MCF 10A (cell line): ENCODE results near the gene CACNA1D. TPM values are rescaled to one million over a fixed set of nuclear protein-coding genes. Genes with fewer than 3 reads are reported as not detected.

ENCODE experiments used
- BruUV-seq: library from RNA; stranded (reverse); fragments of 400-500 nt; replicated peaks from 2 replicates; lab custom pipeline; 2021; lab: Mats Ljungman, UMichigan
- CTCF ChIA-PET: fragments of 300-600 bp; sonication (Branson Sonifier 250); formaldehyde crosslinking; extraction: SDS; loops from one replicate; lab custom pipeline; 2021; ENCODE audit warnings: antibody characterized with exemption, inconsistent platforms; lab: Yijun Ruan, JAX
- POLR2A ChIA-PET: fragments of 300-600, 350-650 bp; sonication (Branson Sonifier 250); formaldehyde crosslinking; extraction: SDS; loops from one replicate; lab custom pipeline; 2020; ENCODE audit warnings: antibody characterized with exemption, inconsistent platforms; lab: Yijun Ruan, JAX
- DNase-seq: peaks from one replicate; pipeline ENCODE4 v3.0.0-alpha.2; 2018; ENCODE audit not compliant: unreplicated experiment
- H3K27ac Mint-ChIP-seq: one replicate; pipeline ENCODE4 v1.8.0; 2022; ENCODE audit warnings: mild to moderate bottlenecking, low read depth, mixed read lengths; ENCODE audit not compliant: unreplicated experiment
- H3K27me3 Mint-ChIP-seq: one replicate; pipeline ENCODE4 v1.8.0; 2022; ENCODE audit warnings: mixed read lengths; ENCODE audit not compliant: insufficient read depth, unreplicated experiment
- H3K36me3 Mint-ChIP-seq: one replicate; pipeline ENCODE4 v1.8.0; 2022; ENCODE audit warnings: mild to moderate bottlenecking, moderate library complexity, mixed read lengths; ENCODE audit not compliant: insufficient read depth, unreplicated experiment
- H3K4me1 Mint-ChIP-seq: one replicate; pipeline ENCODE4 v1.8.0; 2022; ENCODE audit warnings: mixed read lengths; ENCODE audit not compliant: insufficient read depth, unreplicated experiment
- H3K4me3 Mint-ChIP-seq: one replicate; pipeline ENCODE4 v1.8.0; 2022; ENCODE audit warnings: mild to moderate bottlenecking, moderate library complexity, mixed read lengths; ENCODE audit not compliant: unreplicated experiment
- H3K9me3 Mint-ChIP-seq: one replicate; pipeline ENCODE4 v1.8.0; 2022; ENCODE audit warnings: mixed read lengths; ENCODE audit not compliant: unreplicated experiment
- CTCF ChIP-seq: fragments of 200-600 bp; IDR thresholded peaks from one replicate; pipeline ENCODE4 v1.8.0; 2022; ENCODE audit warnings: antibody characterized with exemption, mild to moderate bottlenecking; ENCODE audit not compliant: unreplicated experiment
- intact Hi-C: fragments of 100-400 bp; cut with micrococcal nuclease; formaldehyde crosslinking; loops from 2 replicates; pipeline ENCODE4 v1.14.1; 2022
- total RNA-seq: library from RNA; stranded (reverse); gene quantifications from 2 replicates; pipeline ENCODE4 v1.2.3, GENCODE V29; 2022

The CACNA1D gene
- total RNA-seq, 1 experiment from 2014 or later, result 0.26 TPM

GRCh38 chr3:53506763-53507145, 12.3 kb downstream of the CACNA1D start:
- BruUV-seq, result no TSS peak
- no peaks in the 10 kb centered on the region for H3K9me3 Mint-ChIP-seq
- peaks cover 49% of the 10 kb centered on the region for H3K27me3 Mint-ChIP-seq
- no peak overlapping the region for H3K4me3 Mint-ChIP-seq
- intact Hi-C loops, result no loop called here
- H3K27ac Mint-ChIP-seq, result no peak overlapping the region
- CTCF ChIA-PET, result no interaction called here
- POLR2A ChIA-PET, result no interaction called here
- no peak for DNase-seq
- H3K4me1 Mint-ChIP-seq, result no peaks in the 10 kb centered on the region
- no peaks in the 10 kb centered on the region for H3K36me3 Mint-ChIP-seq
- no peak for TF ChIP-seq CTCF

GRCh38 chr3:53509494-53509893, 15.1 kb downstream of the CACNA1D start:
- ChIA-PET POLR2A (no interaction called here), CTCF (no interaction called here)
- H3K36me3 Mint-ChIP-seq, result no peaks in the 10 kb centered on the region
- peaks cover 48% of the 10 kb centered on the region for H3K27me3 Mint-ChIP-seq
- H3K27ac Mint-ChIP-seq, result no peak overlapping the region
- no peak overlapping the region for H3K4me3 Mint-ChIP-seq
- TF ChIP-seq CTCF, result no peak
- H3K4me1 Mint-ChIP-seq, result no peaks in the 10 kb centered on the region
- no TSS peak for BruUV-seq
- no peaks in the 10 kb centered on the region for H3K9me3 Mint-ChIP-seq
- intact Hi-C loops, result no loop called here
- no peak for DNase-seq

GRCh38 chr3:53510508-53510907, 16.1 kb downstream of the CACNA1D start:
- Mint-ChIP-seq H3K36me3 (no peaks in the 10 kb centered on the region), H3K4me3 (no peak overlapping the region), H3K4me1 (no peaks in the 10 kb centered on the region), H3K27me3 (peaks cover 48% of the 10 kb centered on the region), H3K27ac (no peak overlapping the region), H3K9me3 (no peaks in the 10 kb centered on the region)
- no peak for DNase-seq
- ChIA-PET CTCF (no interaction called here), POLR2A (no interaction called here)
- no peak for TF ChIP-seq CTCF
- no TSS peak for BruUV-seq
- intact Hi-C loops, result loop anchor here (10.0 kb wide), 1 partner anchor 136 kb away; no protein-coding TSS in a partner anchor

DNA sequence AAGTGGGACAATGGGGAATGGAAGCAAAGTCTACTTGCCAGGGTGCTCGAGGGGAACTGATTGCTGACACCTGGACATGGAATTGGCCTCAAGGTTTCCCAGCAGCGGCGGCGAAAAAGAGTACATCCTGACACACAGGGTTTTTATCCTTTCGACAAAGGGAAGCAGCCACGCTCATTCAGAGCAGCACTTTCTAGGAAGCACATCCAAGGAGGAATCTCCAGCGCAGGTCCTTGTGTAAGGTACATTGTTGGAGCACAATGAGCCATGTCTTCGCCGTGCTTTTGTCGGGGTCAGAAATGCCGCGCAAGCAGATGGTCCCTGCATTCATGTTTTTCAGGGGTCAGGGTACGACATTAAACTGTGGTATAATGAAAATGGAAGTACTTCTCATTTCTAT, 16.8 kb downstream of the CACNA1D start:
- no peak for TF ChIP-seq CTCF
- H3K27ac Mint-ChIP-seq, result no peak overlapping the region
- POLR2A ChIA-PET, result no interaction called here

More for the DNA sequence above, 16.8 kb downstream of the CACNA1D start:
- no peaks in the 10 kb centered on the region for H3K9me3 Mint-ChIP-seq
- no peaks in the 10 kb centered on the region for H3K4me1 Mint-ChIP-seq
- CTCF ChIA-PET, result no interaction called here
- H3K36me3 Mint-ChIP-seq, result no peaks in the 10 kb centered on the region
- intact Hi-C loops, result loop anchor here (10.0 kb wide), 1 partner anchor 136 kb away; no protein-coding TSS in a partner anchor
- H3K4me3 Mint-ChIP-seq, result no peak overlapping the region
- H3K27me3 Mint-ChIP-seq, result peaks cover 48% of the 10 kb centered on the region
- no TSS peak for BruUV-seq
- DNase-seq, result no peak
